Activated naive CD4-positive, alpha-beta T cell (primary cell): ENCODE results near the gene GRSF1.
"Not testable (repeated sequence)": the region's sequence is repeated elsewhere in the genome, so short reads cannot be mapped to it uniquely, and the experiment has no call there.

Experiments used
- DNase-seq, 4 experiments: peaks; one replicate each; lab custom pipeline; 2025; lab: John Stamatoyannopoulos, UW

The GRSF1 gene

GRCh38 chr4:70839589-70840093 is at the start of gene GRSF1:
Gene GRSF1 (minus strand): TSS chr4:70839890. CDS start chr4:70839827, 63 bp downstream.
- peak; percentile 72 to 94 (median 86) for DNase-seq

GRCh38 chr4:70885174-70885573 is 45.5 kb upstream of the GRSF1 start:
- no peak for DNase-seq

- no peak for DNase-seq
Measured at GRCh38 chr4:70880739-70881138, 41.0 kb upstream of the GRSF1 start.

GRCh38 chr4:70877556-70877955 is 37.9 kb upstream of the GRSF1 start:
- DNase-seq: no peak

- DNase-seq: no peak
Measured at GRCh38 chr4:70874268-70875156, 34.8 kb upstream of the GRSF1 start.

- no peak for DNase-seq
Measured at GRCh38 chr4:70873216-70873615, 33.5 kb upstream of the GRSF1 start.

- no peak for DNase-seq
Measured at GRCh38 chr4:70868778-70869177, 29.1 kb upstream of the GRSF1 start.

- no peak for DNase-seq
Measured at GRCh38 chr4:70863099-70863790, 23.6 kb upstream of the GRSF1 start.

- no peak for DNase-seq
Measured at GRCh38 chr4:70859066-70859465, 19.4 kb upstream of the GRSF1 start.

GRCh38 chr4:70858454-70858853 is 18.8 kb upstream of the GRSF1 start:
- DNase-seq: no peak

- DNase-seq: no peak
Measured at GRCh38 chr4:70855464-70855863, 15.8 kb upstream of the GRSF1 start.

GRCh38 chr4:70849291-70849690 is 9.6 kb upstream of the GRSF1 start:
- DNase-seq: no peak

- no peak for DNase-seq
Measured at GRCh38 chr4:70844180-70844579, 4.5 kb upstream of the GRSF1 start.

- DNase-seq: no peak
Measured at GRCh38 chr4:70842761-70843435, 3.2 kb upstream of the GRSF1 start.

GRCh38 chr4:70841951-70842350 is 2.3 kb upstream of the GRSF1 start:
- DNase-seq: no peak

- DNase-seq: no peak
Measured at GRCh38 chr4:70841211-70841610, 1.5 kb upstream of the GRSF1 start.

GRCh38 chr4:70840631-70841030 is 941 bp upstream of the GRSF1 start:
- DNase-seq: not testable (repeated sequence)

- DNase-seq: peak; percentile 33 to 64 (median 41)
Measured at GRCh38 chr4:70840137-70840536, 447 bp upstream of the GRSF1 start.

GRCh38 chr4:70838666-70839588 is 763 bp downstream of the GRSF1 start:
- DNase-seq: peak; percentile 31 to 50 (median 49)

- no peak for DNase-seq
Measured at GRCh38 chr4:70838204-70838603, 1.5 kb downstream of the GRSF1 start.

- no peak for DNase-seq
Measured at GRCh38 chr4:70836081-70836480, 3.6 kb downstream of the GRSF1 start.
